GM12874 (cell line): Measurements from ENCODE around the gene SLC7A14.

Experiments used
- CTCF ChIP-seq: IDR thresholded peaks from 2 replicates; pipeline ENCODE4 v1.5.1; 2011; ENCODE audit warnings: low read depth, mild to moderate bottlenecking, control low read depth, low read length, moderate library complexity; ENCODE audit not compliant: insufficient read depth

SLC7A14 gene

GRCh38 chr3:170585937-170586310 is at the start of gene SLC7A14:
SLC7A14 (minus strand) TSS chr3:170586075; CDS start chr3:170526936, 59,139 bp downstream.
- no peak for TF ChIP-seq CTCF

- TF ChIP-seq CTCF = no peak
Observed at GRCh38 chr3:170635385-170635735, 49.5 kb upstream of the SLC7A14 start.

GRCh38 chr3:170634663-170635384 is 48.9 kb upstream of the SLC7A14 start:
- TF ChIP-seq CTCF = no peak

GRCh38 chr3:170633573-170633972 is 47.7 kb upstream of the SLC7A14 start:
- no peak for TF ChIP-seq CTCF

GRCh38 chr3:170632780-170633179 is 46.9 kb upstream of the SLC7A14 start:
- no peak for TF ChIP-seq CTCF

- TF ChIP-seq CTCF = no peak
Observed at GRCh38 chr3:170631755-170632488, 46.0 kb upstream of the SLC7A14 start.

- TF ChIP-seq CTCF = no peak
Observed at GRCh38 chr3:170623524-170623923, 37.6 kb upstream of the SLC7A14 start.
